Activated T-cell treated with anti-CD3 and anti-CD28 coated beads, Interleukin-2, amount 50 U/mL, for 72 hours (primary cell): ENCODE results near the gene UBE3C. TPM values are rescaled to one million over a fixed set of nuclear protein-coding genes. Genes with fewer than 3 reads are reported as not detected.

Experiments
- ATAC-seq, 2 donors: fragments of 150-1000 bp; cut with Tn5 transposase; replicated peaks in 1 of 2; 2 replicates each; pipeline ENCODE4 v1.10.0; 2021; ENCODE audit warnings: moderate library complexity in 2 of 2, mild to moderate bottlenecking in 1 of 2
- DNase-seq, 2 donors: peaks; one replicate each; pipeline ENCODE4 v3.0.0; 2021 to 2022; ENCODE audit warnings: mixed read lengths in 1 of 2
- H3K27ac Mint-ChIP-seq: one replicate; pipeline ENCODE4 v1.8.0; 2022; ENCODE audit warnings: mild to moderate bottlenecking, moderate library complexity, mixed read lengths
- H3K27me3 Mint-ChIP-seq: one replicate; pipeline ENCODE4 v1.8.0; 2022; ENCODE audit warnings: low read depth, mixed read lengths
- H3K36me3 Mint-ChIP-seq, 2 donors: one replicate each; pipeline ENCODE4 v1.8.0; 2022; ENCODE audit warnings: mixed read lengths in 2 of 2, mild to moderate bottlenecking in 1 of 2; ENCODE audit not compliant: insufficient read depth in 2 of 2
- H3K4me1 Mint-ChIP-seq: one replicate; pipeline ENCODE4 v1.8.0; 2022; ENCODE audit warnings: low read depth, mixed read lengths
- H3K4me3 Mint-ChIP-seq, 2 donors: one replicate each; pipeline ENCODE4 v1.8.0; 2022; ENCODE audit warnings: mild to moderate bottlenecking in 2 of 2, mixed read lengths in 2 of 2, moderate library complexity in 2 of 2
- H3K9me3 Mint-ChIP-seq, 2 donors: one replicate each; pipeline ENCODE4 v1.8.0; 2022; ENCODE audit warnings: mixed read lengths in 2 of 2
- total RNA-seq, 2 donors: library from RNA; stranded (reverse); gene quantifications; one replicate each; pipeline ENCODE4 v1.2.3, GENCODE V29; 2022

UBE3C gene
- total RNA-seq, 2 donors from 2014 or later: 39.6 to 42.6 TPM

DNA sequence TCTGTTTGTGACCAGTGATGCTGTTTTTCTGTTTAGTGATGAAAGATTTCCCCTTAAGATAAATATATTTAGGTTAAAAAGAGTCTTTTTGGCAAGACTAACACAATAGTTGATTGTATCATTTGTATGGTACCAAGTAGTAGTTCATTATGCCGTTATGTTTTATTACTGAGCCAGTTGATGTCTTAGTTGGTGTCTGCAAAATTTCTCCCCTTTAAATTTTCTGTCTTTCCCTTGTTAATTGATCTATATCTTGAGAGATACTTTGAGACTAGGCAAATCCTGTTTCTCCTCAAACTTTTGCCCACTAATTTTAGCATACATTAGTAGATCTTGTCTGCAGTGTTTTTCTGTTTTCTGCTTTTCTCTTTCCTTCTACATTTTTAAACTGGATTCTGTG, 21.7 kb downstream of the UBE3C start:
- peaks cover 2 to 5% of the 10 kb centered on the region in 2 donors for H3K9me3 Mint-ChIP-seq
- H3K27me3 Mint-ChIP-seq: no peaks in the 10 kb centered on the region
- H3K4me3 Mint-ChIP-seq: no peak overlapping the region
- H3K4me1 Mint-ChIP-seq: peaks cover 11% of the 10 kb centered on the region
- ATAC-seq: no peak
- DNase-seq: no peak
- H3K27ac Mint-ChIP-seq: peak overlapping the region; percentile 4
- peaks cover 8 to 22% of the 10 kb centered on the region in 2 donors for H3K36me3 Mint-ChIP-seq

- H3K4me3 Mint-ChIP-seq: no peak overlapping the region
- no peaks in the 10 kb centered on the region for H3K27me3 Mint-ChIP-seq
- H3K9me3 Mint-ChIP-seq: peaks cover 3 to 7% of the 10 kb centered on the region in 2 donors
- no peaks in the 10 kb centered on the region for H3K4me1 Mint-ChIP-seq
- peak overlapping the region; percentile 25 for H3K27ac Mint-ChIP-seq
- DNase-seq (no peak), ATAC-seq (no peak)
- H3K36me3 Mint-ChIP-seq: peaks cover 16 to 38% of the 10 kb centered on the region in 2 donors
Measured at GRCh38 chr7:157165987-157166386, 27.3 kb downstream of the UBE3C start.

GRCh38 chr7:157168571-157168970, 29.8 kb downstream of the UBE3C start:
- Mint-ChIP-seq H3K36me3 (peaks cover 18 to 39% of the 10 kb centered on the region in 2 donors), H3K4me3 (no peak overlapping the region), H3K27me3 (no peaks in the 10 kb centered on the region), H3K4me1 (no peaks in the 10 kb centered on the region), H3K9me3 (peaks cover 3 to 7% of the 10 kb centered on the region in 2 donors), H3K27ac (peak overlapping the region; percentile 0)
- ATAC-seq (no peak), DNase-seq (no peak)

- no peaks in the 10 kb centered on the region for H3K4me1 Mint-ChIP-seq
- H3K36me3 Mint-ChIP-seq: peaks cover 2 to 11% of the 10 kb centered on the region in 2 donors
- H3K9me3 Mint-ChIP-seq: no peaks in the 10 kb centered on the region
- DNase-seq: no peak
- no peaks in the 10 kb centered on the region for H3K27me3 Mint-ChIP-seq
- no peak overlapping the region for H3K4me3 Mint-ChIP-seq
- no peak overlapping the region for H3K27ac Mint-ChIP-seq
- ATAC-seq: no peak
Measured at GRCh38 chr7:157176771-157177170, 38.0 kb downstream of the UBE3C start.

GRCh38 chr7:157177333-157177982, 38.7 kb downstream of the UBE3C start:
- no peaks in the 10 kb centered on the region for H3K27me3 Mint-ChIP-seq

DNA sequence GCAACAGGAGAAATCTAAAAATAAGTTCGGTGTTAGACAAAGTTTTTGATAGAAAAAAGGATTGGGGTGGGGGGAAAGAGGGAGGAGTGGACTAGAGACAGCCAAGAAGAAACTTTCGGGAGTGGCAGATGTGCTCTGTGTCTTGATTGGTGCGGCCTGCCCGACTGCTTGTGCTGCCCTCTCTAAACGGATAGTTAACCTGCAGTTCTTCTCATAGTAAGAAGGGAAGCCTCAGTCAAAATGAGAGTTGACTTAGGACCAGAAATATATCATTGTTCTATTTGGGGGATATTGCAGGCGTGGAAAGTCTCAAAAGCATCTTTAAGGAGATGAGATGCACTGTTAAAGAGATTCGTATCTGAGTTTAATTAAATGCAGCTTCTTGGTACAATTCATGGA, 39.3 kb downstream of the UBE3C start:
- Mint-ChIP-seq H3K27ac (no peak overlapping the region), H3K9me3 (no peaks in the 10 kb centered on the region), H3K4me1 (no peaks in the 10 kb centered on the region), H3K36me3 (peaks cover 3 to 15% of the 10 kb centered on the region in 2 donors), H3K4me3 (no peak overlapping the region), H3K27me3 (no peaks in the 10 kb centered on the region)
- no peak for ATAC-seq
- no peak for DNase-seq

More at GRCh38 chr7:157177333-157177982, 38.7 kb downstream of the UBE3C start:
- Mint-ChIP-seq H3K9me3 (no peaks in the 10 kb centered on the region), H3K4me3 (no peak overlapping the region), H3K27ac (no peak overlapping the region), H3K36me3 (peaks cover 3 to 14% of the 10 kb centered on the region in 2 donors), H3K4me1 (no peaks in the 10 kb centered on the region)
- no peak for DNase-seq
- no peak for ATAC-seq

GRCh38 chr7:157183832-157184231, 45.1 kb downstream of the UBE3C start:
- DNase-seq: no peak
- Mint-ChIP-seq H3K4me3 (no peak overlapping the region), H3K4me1 (no peaks in the 10 kb centered on the region), H3K27ac (no peak overlapping the region), H3K36me3 (peaks cover 8 to 26% of the 10 kb centered on the region in 2 donors), H3K27me3 (no peaks in the 10 kb centered on the region), H3K9me3 (no peaks in the 10 kb centered on the region)
- no peak for ATAC-seq

DNA sequence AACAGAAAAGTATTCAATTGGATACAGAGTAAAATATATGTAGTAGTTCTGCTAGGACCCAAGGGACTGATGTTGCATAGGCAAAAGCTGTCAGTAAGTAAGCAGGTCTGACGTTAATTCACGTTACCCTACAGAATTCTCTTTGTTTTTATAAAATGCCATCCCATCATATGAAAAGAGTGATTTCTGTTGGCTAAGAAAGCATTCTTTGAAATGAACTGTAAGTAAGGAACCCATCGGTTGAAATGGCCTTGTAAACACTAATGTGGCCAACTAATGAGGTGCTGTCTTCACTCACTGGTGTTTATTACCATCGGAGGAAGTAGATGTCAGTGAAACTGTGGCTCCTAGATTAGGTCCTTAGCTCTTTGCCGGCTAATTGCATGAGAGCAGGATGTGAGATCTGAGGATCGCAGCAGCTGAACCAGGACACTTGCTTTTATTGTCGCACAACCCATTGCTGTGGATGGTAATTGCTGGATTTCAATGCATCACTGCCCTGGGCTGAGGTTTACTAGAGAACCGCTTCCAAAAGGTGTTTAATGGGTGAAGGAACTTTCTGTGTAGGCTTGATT, 49.5 kb downstream of the UBE3C start:
- DNase-seq (no peak), ATAC-seq (no peak)
- H3K4me3 Mint-ChIP-seq: no peak overlapping the region
- H3K4me1 Mint-ChIP-seq: no peaks in the 10 kb centered on the region
- H3K27ac Mint-ChIP-seq: no peak overlapping the region
- no peaks in the 10 kb centered on the region for H3K9me3 Mint-ChIP-seq
- peaks cover 11 to 29% of the 10 kb centered on the region in 2 donors for H3K36me3 Mint-ChIP-seq
- no peaks in the 10 kb centered on the region for H3K27me3 Mint-ChIP-seq

DNA sequence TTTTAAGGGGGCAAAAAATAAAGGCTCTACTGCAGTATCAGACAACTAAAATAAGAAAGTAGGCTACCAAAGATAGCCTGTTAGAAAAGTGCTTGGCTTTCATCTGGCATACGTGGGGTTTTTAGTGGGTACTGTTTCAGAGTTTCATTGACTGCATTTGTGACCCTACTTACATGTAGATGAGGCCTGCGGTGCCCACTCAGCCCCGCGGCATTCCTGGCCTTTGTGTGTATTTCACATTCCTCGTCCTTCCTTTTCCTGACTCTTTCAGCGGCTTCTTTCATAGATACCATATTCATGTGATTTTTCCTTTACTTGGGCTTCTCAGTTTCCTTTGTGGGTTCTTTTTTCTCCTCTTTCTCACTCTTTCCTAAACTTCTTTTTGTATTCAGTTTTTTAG, 50.7 kb downstream of the UBE3C start:
- no peak overlapping the region for H3K27ac Mint-ChIP-seq

GRCh38 chr7:157192861-157193260, 54.1 kb downstream of the UBE3C start:
- H3K4me1 Mint-ChIP-seq: no peaks in the 10 kb centered on the region
- no peak overlapping the region for H3K4me3 Mint-ChIP-seq
- ATAC-seq (no peak), DNase-seq (no peak)
- no peaks in the 10 kb centered on the region for H3K9me3 Mint-ChIP-seq
- H3K36me3 Mint-ChIP-seq: peaks cover 9 to 34% of the 10 kb centered on the region in 2 donors
- no peak overlapping the region for H3K27ac Mint-ChIP-seq
- no peaks in the 10 kb centered on the region for H3K27me3 Mint-ChIP-seq

More for the DNA sequence above, 50.7 kb downstream of the UBE3C start:
- Mint-ChIP-seq H3K4me3 (no peak overlapping the region), H3K4me1 (no peaks in the 10 kb centered on the region), H3K27me3 (no peaks in the 10 kb centered on the region), H3K36me3 (peaks cover 11 to 33% of the 10 kb centered on the region in 2 donors), H3K9me3 (no peaks in the 10 kb centered on the region)
- ATAC-seq (no peak), DNase-seq (no peak)

DNA sequence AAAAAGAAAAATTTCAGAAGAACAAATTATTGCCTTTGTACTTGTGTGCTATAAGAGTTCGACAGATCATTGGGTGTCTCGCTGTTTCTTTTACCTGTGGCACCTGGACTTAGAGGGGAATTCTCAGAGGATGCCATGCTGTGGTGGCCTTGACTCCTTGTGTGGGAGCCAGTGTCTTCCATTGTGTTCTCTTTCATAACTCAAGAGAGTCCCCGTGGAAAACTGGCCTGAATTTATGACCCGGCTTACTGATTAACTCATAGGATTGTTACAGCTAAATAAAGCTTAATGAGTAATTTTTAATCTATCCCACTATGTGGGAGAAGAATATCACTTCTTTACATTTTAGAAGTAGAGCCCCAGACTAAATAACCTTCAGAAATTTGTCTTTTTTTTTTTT, 54.5 kb downstream of the UBE3C start:
- H3K4me3 Mint-ChIP-seq: no peak overlapping the region
- no peak for ATAC-seq
- H3K36me3 Mint-ChIP-seq: peaks cover 10 to 38% of the 10 kb centered on the region in 2 donors
- DNase-seq: no peak
- H3K27ac Mint-ChIP-seq: no peak overlapping the region
- H3K4me1 Mint-ChIP-seq: no peaks in the 10 kb centered on the region
- H3K9me3 Mint-ChIP-seq: no peaks in the 10 kb centered on the region
- no peaks in the 10 kb centered on the region for H3K27me3 Mint-ChIP-seq

- no peaks in the 10 kb centered on the region for H3K4me1 Mint-ChIP-seq
- H3K36me3 Mint-ChIP-seq: peaks cover 6 to 36% of the 10 kb centered on the region in 2 donors
- H3K4me3 Mint-ChIP-seq: no peak overlapping the region
- peak overlapping the region; percentile 56 for H3K27ac Mint-ChIP-seq
- H3K27me3 Mint-ChIP-seq: no peaks in the 10 kb centered on the region
- ATAC-seq (no peak), DNase-seq (no peak)
- H3K9me3 Mint-ChIP-seq: no peaks in the 10 kb centered on the region
Measured at GRCh38 chr7:157194948-157195347, 56.2 kb downstream of the UBE3C start.

DNA sequence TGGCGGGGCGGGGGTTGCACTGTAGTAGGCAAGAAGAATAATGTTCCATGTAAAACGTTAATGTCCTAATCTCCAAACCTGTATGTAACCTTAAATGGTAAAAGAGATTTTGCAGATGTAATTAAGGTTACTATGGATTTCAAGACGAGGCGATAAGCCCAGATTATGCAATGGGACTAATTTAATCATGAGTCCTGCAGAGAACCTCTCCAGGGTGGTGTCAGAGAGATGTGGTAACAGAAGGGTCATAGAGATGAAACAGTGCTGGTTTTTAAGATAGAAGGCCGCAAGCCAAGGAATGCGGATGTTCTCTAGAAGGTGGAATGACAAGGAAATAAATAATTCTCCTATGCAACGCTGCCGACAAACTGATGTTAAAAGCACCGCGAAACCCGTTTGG, 57.1 kb downstream of the UBE3C start:
- ATAC-seq: no peak
- no peaks in the 10 kb centered on the region for H3K9me3 Mint-ChIP-seq
- H3K27me3 Mint-ChIP-seq: no peaks in the 10 kb centered on the region
- H3K27ac Mint-ChIP-seq: no peak overlapping the region
- H3K4me3 Mint-ChIP-seq: no peak overlapping the region
- H3K4me1 Mint-ChIP-seq: no peaks in the 10 kb centered on the region
- no peak for DNase-seq
- H3K36me3 Mint-ChIP-seq: peaks cover 3 to 32% of the 10 kb centered on the region in 2 donors

- no peaks in the 10 kb centered on the region for H3K9me3 Mint-ChIP-seq
- no peaks in the 10 kb centered on the region for H3K27me3 Mint-ChIP-seq
- H3K4me1 Mint-ChIP-seq: no peaks in the 10 kb centered on the region
- H3K36me3 Mint-ChIP-seq: peaks cover 5 to 18% of the 10 kb centered on the region in 2 donors
- H3K27ac Mint-ChIP-seq: no peak overlapping the region
- DNase-seq (no peak), ATAC-seq (no peak)
- H3K4me3 Mint-ChIP-seq: no peak overlapping the region
Measured at GRCh38 chr7:157204134-157204533, 65.4 kb downstream of the UBE3C start.
